Measurements from ENCODE around the gene DPY19L3.
A peak's percentile ranks its signal among the peaks of the same experiment; 100 is the strongest.
"Not testable (repeated sequence)": the region's sequence is repeated elsewhere in the genome, so short reads cannot be mapped to it uniquely, and the experiment has no call there.

DPY19L3 gene

GRCh38 chr19:32397671-32398101 is 7.9 kb upstream of the DPY19L3 start:
- DNase-seq: no peak

GRCh38 chr19:32401992-32402391 is 3.6 kb upstream of the DPY19L3 start:
- no peak for DNase-seq

GRCh38 chr19:32403291-32403995 is 2.1 kb upstream of the DPY19L3 start:
- no peak for DNase-seq

- no peak for DNase-seq
Measured at GRCh38 chr19:32404213-32404932, 1.2 kb upstream of the DPY19L3 start.

GRCh38 chr19:32404933-32405430 is 588 bp upstream of the DPY19L3 start:
- peak; percentile 76 for DNase-seq

GRCh38 chr19:32406161-32407003 is 812 bp downstream of the DPY19L3 start:
- DNase-seq: no peak

GRCh38 chr19:32407004-32407992 is 1.7 kb downstream of the DPY19L3 start:
- DNase-seq: no peak

GRCh38 chr19:32415246-32415645 is 9.7 kb downstream of the DPY19L3 start:
- DNase-seq: no peak

GRCh38 chr19:32415669-32416068 is 10.1 kb downstream of the DPY19L3 start:
- DNase-seq: no peak

- no peak for DNase-seq
Measured at GRCh38 chr19:32416749-32417456, 11.3 kb downstream of the DPY19L3 start.

GRCh38 chr19:32418155-32418554 is 12.6 kb downstream of the DPY19L3 start:
- DNase-seq: no peak

- no peak for DNase-seq
Measured at GRCh38 chr19:32421589-32422361, 16.2 kb downstream of the DPY19L3 start.

GRCh38 chr19:32422435-32422834 is 16.9 kb downstream of the DPY19L3 start:
- DNase-seq: no peak

GRCh38 chr19:32423944-32424343 is 18.4 kb downstream of the DPY19L3 start:
- not testable (repeated sequence) for DNase-seq

- no peak for DNase-seq
Measured at GRCh38 chr19:32427536-32427935, 22.0 kb downstream of the DPY19L3 start.

- no peak for DNase-seq
Measured at GRCh38 chr19:32436692-32437091, 31.1 kb downstream of the DPY19L3 start.

- DNase-seq: no peak
Measured at GRCh38 chr19:32437096-32437495, 31.5 kb downstream of the DPY19L3 start.

GRCh38 chr19:32438751-32439150 is 33.2 kb downstream of the DPY19L3 start:
- no peak for DNase-seq

GRCh38 chr19:32442650-32443049 is 37.1 kb downstream of the DPY19L3 start:
- DNase-seq: no peak

- DNase-seq: not testable (repeated sequence)
Measured at GRCh38 chr19:32447534-32447933, 42.0 kb downstream of the DPY19L3 start.

All from femur (tissue), 1 donor.